Coronary artery (tissue), 2 donors: ENCODE measurements around the gene COX18.
A peak's percentile ranks its signal among the peaks of the same experiment; 100 is the strongest.

Source experiments
- DNase-seq: peaks from one replicate; pipeline ENCODE4 v3.0.0-alpha.2; 2017; ENCODE audit warnings: low spot score
- H3K27ac ChIP-seq, 2 donors: fragments of 200-600 bp; sonication (generic); one replicate each; pipeline ENCODE4 v1.5.1; 2016 to 2019
- H3K4me3 ChIP-seq: fragments of 200-600 bp; sonication (generic); 2 replicates; pipeline ENCODE4 v1.5.1; 2016; ENCODE audit warnings: mild to moderate bottlenecking, moderate library complexity
- CTCF ChIP-seq: fragments of 200-600 bp; sonication (generic); IDR thresholded peaks from one replicate; pipeline ENCODE4 v1.5.1; 2019; ENCODE audit warnings: antibody characterized with exemption

Gene COX18

GRCh38 chr4:73069338-73070073 is at the start of gene COX18:
Gene COX18 (minus strand): TSS chr4:73069716. CDS start chr4:73069649, 67 bp downstream.
- H3K4me3 ChIP-seq: peak within 1 kb of the TSS; percentile 84
- DNase-seq: peak; percentile 98
- peak within 1 kb of the TSS; percentile 90 to 98 for H3K27ac ChIP-seq
- no peak for TF ChIP-seq CTCF

- Histone ChIP-seq H3K27ac (no peak overlapping the region), H3K4me3 (no peak overlapping the region)
- DNase-seq: no peak
- no peak for TF ChIP-seq CTCF
Observed at GRCh38 chr4:73109493-73109892, 40.0 kb upstream of the COX18 start.

GRCh38 chr4:73104695-73105094 is 35.2 kb upstream of the COX18 start:
- DNase-seq: no peak
- H3K4me3 ChIP-seq: no peak overlapping the region
- no peak overlapping the region for H3K27ac ChIP-seq
- TF ChIP-seq CTCF: no peak

GRCh38 chr4:73103799-73104503 is 34.4 kb upstream of the COX18 start:
- no peak for TF ChIP-seq CTCF
- no peak overlapping the region for H3K27ac ChIP-seq
- no peak overlapping the region for H3K4me3 ChIP-seq
- no peak for DNase-seq

GRCh38 chr4:73099143-73099542 is 29.6 kb upstream of the COX18 start:
- DNase-seq: no peak
- peak overlapping the region in 1 of 2 donors; percentile 6 for H3K27ac ChIP-seq
- no peak overlapping the region for H3K4me3 ChIP-seq
- no peak for TF ChIP-seq CTCF

- TF ChIP-seq CTCF: no peak
- no peak overlapping the region for H3K4me3 ChIP-seq
Observed at GRCh38 chr4:73098713-73099112, 29.2 kb upstream of the COX18 start.

GRCh38 chr4:73098016-73098415 is 28.5 kb upstream of the COX18 start:
- Histone ChIP-seq H3K4me3 (no peak overlapping the region), H3K27ac (no peak overlapping the region)
- no peak for DNase-seq
- TF ChIP-seq CTCF: no peak

More at GRCh38 chr4:73098713-73099112, 29.2 kb upstream of the COX18 start:
- DNase-seq: no peak
- H3K27ac ChIP-seq: peak overlapping the region in 1 of 2 donors; percentile 6
